Measurements from ENCODE around the gene PCDH10. TPM values are rescaled to one million over a fixed set of nuclear protein-coding genes. Genes with fewer than 3 reads are reported as not detected.

The PCDH10 gene
- total RNA-seq, 4 donors from 2014 or later, result 2.5 to 10.5 (median 3.5) TPM

DNA sequence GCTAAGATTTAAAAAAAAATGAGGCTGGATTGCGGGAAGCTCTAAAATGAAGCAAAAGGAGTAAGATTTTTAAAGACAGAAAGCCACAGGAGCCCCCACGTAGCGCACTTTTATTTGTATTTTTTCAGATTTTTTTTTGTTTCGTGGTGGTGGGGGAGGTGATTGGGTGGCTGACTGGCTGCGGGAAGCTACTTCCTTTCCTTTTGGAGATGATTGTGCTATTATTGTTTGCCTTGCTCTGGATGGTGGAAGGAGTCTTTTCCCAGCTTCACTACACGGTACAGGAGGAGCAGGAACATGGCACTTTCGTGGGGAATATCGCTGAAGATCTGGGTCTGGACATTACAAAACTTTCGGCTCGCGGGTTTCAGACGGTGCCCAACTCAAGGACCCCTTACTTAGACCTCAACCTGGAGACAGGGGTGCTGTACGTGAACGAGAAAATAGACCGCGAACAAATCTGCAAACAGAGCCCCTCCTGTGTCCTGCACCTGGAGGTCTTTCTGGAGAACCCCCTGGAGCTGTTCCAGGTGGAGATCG, 908 bp downstream of the PCDH10 start:
- Histone ChIP-seq H3K4me3 (peak overlapping the region; percentile 41 to 58 (median 50)), H3K9me3 (no peaks in the 10 kb centered on the region), H3K36me3 (no peaks in the 10 kb centered on the region), H3K27ac (peak overlapping the region in 3 of 4 donors; percentile 18 to 77 (median 61)), H3K27me3 (peaks cover 0 to 47% of the 10 kb centered on the region in 2 donors), H3K4me1 (peaks cover 0 to 69% (median 3%) of the 10 kb centered on the region in 4 donors)
- TF ChIP-seq EP300 (IDR thresholded peaks at IDR 0.05) (no peak), POLR2A (IDR thresholded peaks at IDR 0.05) (no peak)
- TF ChIP-seq, protein P1, sequence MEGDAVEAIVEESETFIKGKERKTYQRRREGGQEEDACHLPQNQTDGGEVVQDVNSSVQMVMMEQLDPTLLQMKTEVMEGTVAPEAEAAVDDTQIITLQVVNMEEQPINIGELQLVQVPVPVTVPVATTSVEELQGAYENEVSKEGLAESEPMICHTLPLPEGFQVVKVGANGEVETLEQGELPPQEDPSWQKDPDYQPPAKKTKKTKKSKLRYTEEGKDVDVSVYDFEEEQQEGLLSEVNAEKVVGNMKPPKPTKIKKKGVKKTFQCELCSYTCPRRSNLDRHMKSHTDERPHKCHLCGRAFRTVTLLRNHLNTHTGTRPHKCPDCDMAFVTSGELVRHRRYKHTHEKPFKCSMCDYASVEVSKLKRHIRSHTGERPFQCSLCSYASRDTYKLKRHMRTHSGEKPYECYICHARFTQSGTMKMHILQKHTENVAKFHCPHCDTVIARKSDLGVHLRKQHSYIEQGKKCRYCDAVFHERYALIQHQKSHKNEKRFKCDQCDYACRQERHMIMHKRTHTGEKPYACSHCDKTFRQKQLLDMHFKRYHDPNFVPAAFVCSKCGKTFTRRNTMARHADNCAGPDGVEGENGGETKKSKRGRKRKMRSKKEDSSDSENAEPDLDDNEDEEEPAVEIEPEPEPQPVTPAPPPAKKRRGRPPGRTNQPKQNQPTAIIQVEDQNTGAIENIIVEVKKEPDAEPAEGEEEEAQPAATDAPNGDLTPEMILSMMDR (IDR thresholded peaks at IDR 0.05), result no peak
- 2 to 3% methylated on average over 16 to 17 of the region's 17 CpGs for WGBS, 2 donors
- no peak for DNase-seq (ENCODE audit: low spot score in 2 of 2)

DNA sequence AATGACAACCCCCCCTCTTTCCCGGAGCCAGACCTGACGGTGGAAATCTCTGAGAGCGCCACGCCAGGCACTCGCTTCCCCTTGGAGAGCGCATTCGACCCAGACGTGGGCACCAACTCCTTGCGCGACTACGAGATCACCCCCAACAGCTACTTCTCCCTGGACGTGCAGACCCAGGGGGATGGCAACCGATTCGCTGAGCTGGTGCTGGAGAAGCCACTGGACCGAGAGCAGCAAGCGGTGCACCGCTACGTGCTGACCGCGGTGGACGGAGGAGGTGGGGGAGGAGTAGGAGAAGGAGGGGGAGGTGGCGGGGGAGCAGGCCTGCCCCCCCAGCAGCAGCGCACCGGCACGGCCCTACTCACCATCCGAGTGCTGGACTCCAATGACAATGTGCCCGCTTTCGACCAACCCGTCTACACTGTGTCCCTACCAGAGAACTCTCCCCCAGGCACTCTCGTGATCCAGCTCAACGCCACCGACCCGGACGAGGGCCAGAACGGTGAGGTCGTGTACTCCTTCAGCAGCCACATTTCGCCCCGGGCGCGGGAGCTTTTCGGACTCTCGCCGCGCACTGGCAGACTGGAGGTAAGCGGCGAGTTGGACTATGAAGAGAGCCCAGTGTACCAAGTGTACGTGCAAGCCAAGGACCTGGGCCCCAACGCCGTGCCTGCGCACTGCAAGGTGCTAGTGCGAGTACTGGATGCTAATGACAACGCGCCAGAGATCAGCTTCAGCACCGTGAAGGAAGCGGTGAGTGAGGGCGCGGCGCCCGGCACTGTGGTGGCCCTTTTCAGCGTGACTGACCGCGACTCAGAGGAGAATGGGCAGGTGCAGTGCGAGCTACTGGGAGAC, 1.6 kb downstream of the PCDH10 start:
- Histone ChIP-seq H3K4me1 (peaks cover 0 to 69% (median 3%) of the 10 kb centered on the region in 4 donors), H3K27ac (peak overlapping the region; percentile 61 to 77 (median 68)), H3K27me3 (peaks cover 0 to 47% of the 10 kb centered on the region in 2 donors), H3K36me3 (no peaks in the 10 kb centered on the region), H3K9me3 (no peaks in the 10 kb centered on the region), H3K4me3 (peak overlapping the region; percentile 41 to 58 (median 50))
- no peak for DNase-seq (ENCODE audit: low spot score in 2 of 2)
- TF ChIP-seq POLR2A (IDR thresholded peaks at IDR 0.05) (no peak), EP300 (IDR thresholded peaks at IDR 0.05) (no peak)
- TF ChIP-seq, protein P1 (IDR thresholded peaks at IDR 0.05), result no peak
- WGBS, 2 donors, result 2 to 3% methylated on average over 32 to 42 of the region's 63 CpGs

DNA sequence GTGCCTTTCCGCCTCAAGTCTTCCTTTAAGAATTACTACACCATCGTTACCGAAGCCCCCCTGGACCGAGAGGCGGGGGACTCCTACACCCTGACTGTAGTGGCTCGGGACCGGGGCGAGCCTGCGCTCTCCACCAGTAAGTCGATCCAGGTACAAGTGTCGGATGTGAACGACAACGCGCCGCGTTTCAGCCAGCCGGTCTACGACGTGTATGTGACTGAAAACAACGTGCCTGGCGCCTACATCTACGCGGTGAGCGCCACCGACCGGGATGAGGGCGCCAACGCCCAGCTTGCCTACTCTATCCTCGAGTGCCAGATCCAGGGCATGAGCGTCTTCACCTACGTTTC, 2.2 kb downstream of the PCDH10 start:
- no peaks in the 10 kb centered on the region for H3K9me3 ChIP-seq
- H3K36me3 ChIP-seq, result no peaks in the 10 kb centered on the region
- H3K27me3 ChIP-seq, result peaks cover 0 to 47% of the 10 kb centered on the region in 2 donors
- DNase-seq (ENCODE audit: low spot score in 2 of 2), result no peak
- 2% methylated on average over 25 of the region's 31 CpGs for WGBS, 2 donors
- H3K4me1 ChIP-seq, result peaks cover 0 to 69% (median 3%) of the 10 kb centered on the region in 4 donors
- TF ChIP-seq POLR2A (IDR thresholded peaks at IDR 0.05) (no peak), EP300 (IDR thresholded peaks at IDR 0.05) (no peak)
- TF ChIP-seq, protein P1 (IDR thresholded peaks at IDR 0.05), result no peak
- peak overlapping the region; percentile 41 to 58 (median 50) for H3K4me3 ChIP-seq
- H3K27ac ChIP-seq, result peak overlapping the region; percentile 61 to 77 (median 68)

DNA sequence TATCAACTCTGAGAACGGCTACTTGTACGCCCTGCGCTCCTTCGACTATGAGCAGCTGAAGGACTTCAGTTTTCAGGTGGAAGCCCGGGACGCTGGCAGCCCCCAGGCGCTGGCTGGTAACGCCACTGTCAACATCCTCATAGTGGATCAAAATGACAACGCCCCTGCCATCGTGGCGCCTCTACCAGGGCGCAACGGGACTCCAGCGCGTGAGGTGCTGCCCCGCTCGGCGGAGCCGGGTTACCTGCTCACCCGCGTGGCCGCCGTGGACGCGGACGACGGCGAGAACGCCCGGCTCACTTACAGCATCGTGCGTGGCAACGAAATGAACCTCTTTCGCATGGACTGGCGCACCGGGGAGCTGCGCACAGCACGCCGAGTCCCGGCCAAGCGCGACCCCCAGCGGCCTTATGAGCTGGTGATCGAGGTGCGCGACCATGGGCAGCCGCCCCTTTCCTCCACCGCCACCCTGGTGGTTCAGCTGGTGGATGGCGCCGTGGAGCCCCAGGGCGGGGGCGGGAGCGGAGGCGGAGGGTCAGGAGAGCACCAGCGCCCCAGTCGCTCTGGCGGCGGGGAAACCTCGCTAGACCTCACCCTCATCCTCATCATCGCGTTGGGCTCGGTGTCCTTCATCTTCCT, 2.7 kb downstream of the PCDH10 start:
- Histone ChIP-seq H3K4me3 (peak overlapping the region; percentile 41 to 58 (median 50)), H3K27me3 (peaks cover 0 to 47% of the 10 kb centered on the region in 2 donors), H3K4me1 (peaks cover 0 to 65% (median 3%) of the 10 kb centered on the region in 4 donors), H3K27ac (peak overlapping the region; percentile 61 to 77 (median 68)), H3K36me3 (no peaks in the 10 kb centered on the region), H3K9me3 (no peaks in the 10 kb centered on the region)
- DNase-seq (ENCODE audit: low spot score in 2 of 2), result no peak
- TF ChIP-seq POLR2A (IDR thresholded peaks at IDR 0.05), result no peak
- TF ChIP-seq, protein P1 (IDR thresholded peaks at IDR 0.05), result peak in 4 of 5 experiments; percentile 10 to 40 (median 22)
- WGBS, 2 donors, result 0 to 1% methylated on average over 22 to 34 of the region's 62 CpGs
